GM18508 (cell line): ENCODE measurements around the gene BACH2.

Source experiments
- ATAC-seq: cut with Tn5 transposase; IDR thresholded peaks from one replicate; pipeline ENCODE4 v1.9.1; 2021; ENCODE audit warnings: moderate number of reproducible peaks; ENCODE audit not compliant: insufficient read depth, unreplicated experiment

BACH2 gene

DNA sequence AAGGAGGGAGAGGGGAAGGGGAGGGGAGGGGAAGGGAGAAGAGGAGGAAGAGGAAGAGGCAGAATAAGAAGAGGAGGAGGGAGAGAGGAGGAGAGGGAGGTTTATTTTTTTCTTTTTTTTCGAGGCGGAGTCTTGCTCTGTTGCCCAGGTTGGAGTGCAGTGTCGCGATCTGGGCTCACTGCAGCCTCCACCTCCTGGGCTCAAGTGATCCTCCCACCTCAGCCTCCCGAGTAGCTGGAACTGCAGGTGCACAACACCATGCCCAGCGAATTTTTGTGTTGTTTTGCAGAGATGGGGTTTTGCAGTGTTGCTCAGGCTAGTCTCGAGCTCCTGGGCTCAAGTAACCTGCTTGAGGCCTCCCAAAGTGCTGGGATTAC lies 408.5 kb downstream of the BACH2 start:
- ATAC-seq, result no peak

DNA sequence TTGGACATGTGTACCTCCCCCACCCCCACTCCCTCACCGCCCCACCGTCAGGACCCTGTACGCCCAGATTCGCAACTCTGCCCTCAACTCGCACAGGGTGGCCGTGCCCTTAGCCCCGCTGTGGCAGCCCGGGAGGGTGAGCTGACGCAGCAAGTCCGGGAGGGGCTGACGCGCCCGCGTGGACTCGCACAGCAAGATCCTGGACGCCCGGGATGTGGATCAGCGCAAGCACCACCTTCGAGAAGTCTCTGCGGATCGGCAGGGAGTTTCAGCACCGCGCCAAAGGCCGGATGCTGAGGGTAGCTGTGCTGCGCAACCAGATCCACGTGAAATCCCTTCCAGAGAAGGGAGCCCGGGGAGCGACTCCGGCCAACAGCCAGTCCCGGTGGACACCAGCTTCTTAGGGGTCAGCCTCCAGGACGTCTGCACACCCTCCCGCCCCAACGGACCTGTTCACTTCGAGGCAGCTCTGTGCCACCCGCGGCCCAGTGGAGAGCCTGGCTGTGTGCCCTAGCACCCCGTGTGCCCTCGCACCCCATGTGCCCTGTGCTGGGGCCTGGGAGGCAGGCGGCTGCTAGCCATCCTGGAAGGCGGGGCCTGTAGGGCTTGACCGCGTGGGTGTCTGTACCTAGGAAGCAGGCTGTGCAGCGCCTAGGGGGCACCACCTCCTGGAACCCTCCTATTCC lies 409.0 kb downstream of the BACH2 start:
- no peak for ATAC-seq

DNA sequence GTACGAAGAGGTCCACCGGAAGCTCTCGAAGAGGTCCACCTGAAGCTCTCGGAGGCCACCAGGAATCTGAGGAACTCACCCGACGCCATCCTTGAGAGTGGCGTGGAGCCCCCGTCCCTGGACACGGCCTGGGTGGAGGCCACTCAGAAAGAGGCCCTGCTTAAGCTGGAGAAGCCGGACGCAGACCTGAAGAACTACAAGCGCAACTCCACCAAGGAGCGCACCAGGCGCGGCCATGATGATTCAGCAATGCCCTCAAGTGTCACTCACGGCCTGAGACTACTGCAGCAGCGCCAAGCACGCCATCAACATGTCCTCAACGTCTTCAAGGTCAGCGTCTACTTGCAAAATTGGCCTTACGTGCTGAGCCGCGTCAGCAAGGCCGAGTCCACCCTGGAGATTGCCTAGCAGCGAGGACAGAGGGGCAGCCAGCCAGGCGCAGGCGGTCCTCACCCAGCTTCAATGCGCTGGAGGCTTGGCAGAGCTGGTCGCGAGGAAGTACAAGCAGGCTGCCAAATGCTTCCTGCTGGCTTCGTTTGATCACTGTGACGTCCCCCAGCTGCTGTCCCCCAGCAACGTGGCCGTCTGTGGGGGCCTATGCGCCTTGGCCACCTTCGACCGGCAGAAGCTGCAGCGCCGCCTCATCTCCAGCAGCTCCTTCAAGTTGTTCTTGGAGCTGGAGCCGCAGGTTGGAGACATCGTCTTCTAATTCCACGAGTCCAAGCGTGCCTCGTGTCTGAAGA lies 410.1 kb downstream of the BACH2 start:
- ATAC-seq, result no peak
